GM19351 (cell line): ENCODE data around the gene BORCS6.
"Not testable (repeated sequence)": the region's sequence is repeated elsewhere in the genome, so short reads cannot be mapped to it uniquely, and the experiment has no call there.

ENCODE experiments used
- ATAC-seq: cut with Tn5 transposase; IDR thresholded peaks from one replicate; pipeline ENCODE4 v1.9.1; 2021; ENCODE audit warnings: mild to moderate bottlenecking, moderate library complexity; ENCODE audit not compliant: unreplicated experiment

Gene BORCS6

GRCh38 chr17:8175795-8176196 is 14.2 kb downstream of the BORCS6 start:
- ATAC-seq = no peak

GRCh38 chr17:8173871-8174322 is 16.1 kb downstream of the BORCS6 start:
- ATAC-seq = no peak

GRCh38 chr17:8173056-8173870 is 16.7 kb downstream of the BORCS6 start:
- peak; percentile 79 for ATAC-seq

GRCh38 chr17:8170186-8170585 is 19.8 kb downstream of the BORCS6 start:
- ATAC-seq = not testable (repeated sequence)

GRCh38 chr17:8167526-8167925 is 22.5 kb downstream of the BORCS6 start:
- ATAC-seq = no peak

GRCh38 chr17:8166731-8167130 is 23.2 kb downstream of the BORCS6 start:
- no peak for ATAC-seq

- ATAC-seq = no peak
These were observed 25.2 kb downstream of the BORCS6 start for GRCh38 chr17:8164815-8165131.

GRCh38 chr17:8163978-8164814 is 25.8 kb downstream of the BORCS6 start:
- ATAC-seq = no peak

GRCh38 chr17:8162997-8163977 is 26.7 kb downstream of the BORCS6 start:
- peak; percentile 19 for ATAC-seq

GRCh38 chr17:8162233-8162996 is 27.6 kb downstream of the BORCS6 start, which contains the start of gene VAMP2:
VAMP2 (minus strand) TSS chr17:8162948; CDS start chr17:8162879, 69 bp downstream.
- ATAC-seq = peak; percentile 51

GRCh38 chr17:8161289-8162232 is 28.4 kb downstream of the BORCS6 start:
- no peak for ATAC-seq

GRCh38 chr17:8160741-8161221 is 29.2 kb downstream of the BORCS6 start:
- no peak for ATAC-seq

- no peak for ATAC-seq
These were observed 29.8 kb downstream of the BORCS6 start for GRCh38 chr17:8160224-8160577.

- ATAC-seq = no peak
These were observed 30.3 kb downstream of the BORCS6 start for GRCh38 chr17:8159459-8160223.

- no peak for ATAC-seq
These were observed 31.0 kb downstream of the BORCS6 start for GRCh38 chr17:8159032-8159400.

- ATAC-seq = no peak
These were observed 31.5 kb downstream of the BORCS6 start for GRCh38 chr17:8158267-8159031.

GRCh38 chr17:8156246-8156992 is 33.6 kb downstream of the BORCS6 start:
- ATAC-seq = peak; percentile 78
